SU-DHL-6 (cell line): Measurements from ENCODE around the gene ABCA12.

Experiments
- H2AFZ ChIP-seq: fragments of 200-600 bp; sonication (generic); 2 replicates; pipeline ENCODE4 v1.6.1; 2014; ENCODE audit warnings: low read depth, mild to moderate bottlenecking, moderate library complexity, mixed read lengths, antibody characterized with exemption, low read length; ENCODE audit not compliant: severe bottlenecking
- H3F3A ChIP-seq: fragments of 200-600 bp; shearing (Covaris generic); 2 replicates; pipeline ENCODE4 v1.6.0; 2016; ENCODE audit warnings: antibody characterized with exemption, mild to moderate bottlenecking; ENCODE audit not compliant: insufficient read depth
- H3K27ac ChIP-seq: fragments of 200-600 bp; sonication (generic); 2 replicates; pipeline ENCODE4 v1.5.1; 2016; ENCODE audit warnings: low read depth, mild to moderate bottlenecking, low read length, moderate library complexity, mixed read lengths
- H3K27me3 ChIP-seq: fragments of 200-600 bp; sonication (generic), shearing (Covaris generic); 2 replicates; pipeline ENCODE4 v1.6.0; 2014; ENCODE audit warnings: mild to moderate bottlenecking, low read length
- H3K36me3 ChIP-seq: fragments of 200-600 bp; sonication (generic); 2 replicates; pipeline ENCODE4 v1.6.1; 2014; ENCODE audit warnings: mild to moderate bottlenecking, low read length, mixed read lengths
- H3K4me2 ChIP-seq: fragments of 300-600, 200-600 bp; shearing (Covaris generic), sonication (generic); 2 replicates; pipeline ENCODE4 v1.6.0; 2014; ENCODE audit warnings: low read length, low read depth, mild to moderate bottlenecking; ENCODE audit not compliant: poor library complexity, severe bottlenecking
- H3K4me3 ChIP-seq: fragments of 200-600 bp; sonication (generic); 2 replicates; pipeline ENCODE4 v1.5.1; 2014; ENCODE audit warnings: antibody characterized with exemption, low read length, mild to moderate bottlenecking, mixed read lengths; ENCODE audit not compliant: insufficient read depth, poor library complexity, severe bottlenecking
- H3K79me2 ChIP-seq: fragments of 200-600 bp; sonication (generic); 2 replicates; pipeline ENCODE4 v1.6.1; 2014; ENCODE audit warnings: mild to moderate bottlenecking, low read length, moderate library complexity; ENCODE audit not compliant: insufficient read depth
- H3K9ac ChIP-seq: fragments of 200-600 bp; sonication (generic); 2 replicates; pipeline ENCODE4 v1.7.0; 2014; ENCODE audit warnings: mild to moderate bottlenecking, low read length
- H3K9me2 ChIP-seq: fragments of 200-600 bp; sonication (generic); replicated peaks from 2 replicates; pipeline ENCODE4 v1.6.1; 2014; ENCODE audit warnings: low read length; ENCODE audit not compliant: insufficient read depth
- H3K9me3 ChIP-seq: fragments of 200-600 bp; sonication (generic); 2 replicates; pipeline ENCODE4 v1.6.1; 2014; ENCODE audit warnings: low read length, mixed read lengths; ENCODE audit not compliant: insufficient read depth
- H4K20me1 ChIP-seq: fragments of 200-600 bp; sonication (generic); 2 replicates; pipeline ENCODE4 v1.6.1; 2014; ENCODE audit warnings: low read depth, mild to moderate bottlenecking, antibody characterized with exemption, low read length, moderate library complexity, mixed read lengths
- CTCF ChIP-seq: fragments of 200-600 bp; sonication (generic); IDR thresholded peaks from one replicate; pipeline ENCODE4 v1.5.1; 2017; ENCODE audit warnings: antibody characterized with exemption, mild to moderate bottlenecking, low read length, moderate library complexity; ENCODE audit not compliant: insufficient read depth, poor library complexity, severe bottlenecking
- EZH2phosphoT487 ChIP-seq: fragments of 200-600 bp; sonication (generic), shearing (Covaris generic); conservative IDR thresholded peaks from 2 replicates; pipeline ENCODE4 v1.6.1; 2018; ENCODE audit warnings: mild to moderate bottlenecking, antibody characterized with exemption, low read length, moderate library complexity, mixed read lengths

ABCA12 gene

DNA sequence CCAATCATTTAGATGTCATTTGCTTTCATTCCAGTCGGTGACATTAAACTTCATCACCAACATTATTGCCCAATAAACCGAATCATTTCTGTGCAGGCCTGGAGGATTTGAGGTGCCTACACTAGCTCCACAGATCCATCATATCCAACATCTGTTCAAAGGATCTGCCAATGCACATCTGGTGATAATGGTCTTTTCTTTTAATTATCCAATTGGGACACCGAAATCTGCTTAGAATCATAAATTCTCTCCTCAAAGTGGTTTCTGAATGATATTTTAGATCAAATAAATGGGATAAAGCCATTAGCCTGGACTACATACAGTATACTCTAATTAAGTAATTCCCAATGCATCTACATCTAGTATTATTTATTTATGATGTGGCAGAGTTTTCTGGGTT, 85.6 kb downstream of the ABCA12 start:
- Histone ChIP-seq H3K4me3 (no peak overlapping the region), H3K27me3 (no peaks in the 10 kb centered on the region), H3K9me3 (no peaks in the 10 kb centered on the region), H2AFZ (no peak overlapping the region), H3K79me2 (no peaks in the 10 kb centered on the region), H3K9ac (no peak overlapping the region), H3F3A (no peaks in the 10 kb centered on the region), H3K4me2 (no peak overlapping the region), H3K9me2 (no peaks in the 10 kb centered on the region), H4K20me1 (no peaks in the 10 kb centered on the region), H3K27ac (no peak overlapping the region), H3K36me3 (no peaks in the 10 kb centered on the region)
- TF ChIP-seq EZH2phosphoT487: no peak
- TF ChIP-seq CTCF: no peak

DNA sequence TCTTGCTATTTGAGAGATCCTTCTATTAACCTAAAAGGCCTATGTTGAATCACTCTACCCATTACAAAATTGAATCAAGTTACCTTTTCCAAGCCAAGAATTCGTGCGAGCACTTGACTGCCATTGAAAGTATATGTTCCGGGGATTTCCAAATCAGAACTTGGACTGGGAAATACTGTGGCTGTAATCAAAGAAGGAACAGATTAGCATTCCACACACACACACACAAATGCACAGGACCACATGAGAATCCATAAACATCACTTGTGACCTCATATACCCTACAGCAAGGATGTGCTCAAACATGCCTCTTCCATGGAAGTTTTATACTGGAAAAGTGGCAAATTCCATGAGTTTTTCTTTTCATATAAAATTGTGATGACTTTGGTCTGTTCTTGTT, 86.0 kb downstream of the ABCA12 start:
- no peak overlapping the region for H3K27ac ChIP-seq
- TF ChIP-seq EZH2phosphoT487 (no peak), CTCF (no peak)
- no peaks in the 10 kb centered on the region for H3K36me3 ChIP-seq
- H3K9ac ChIP-seq: no peak overlapping the region
- no peaks in the 10 kb centered on the region for H3K79me2 ChIP-seq
- no peak overlapping the region for H3K4me2 ChIP-seq
- H3K27me3 ChIP-seq: no peaks in the 10 kb centered on the region
- H3F3A ChIP-seq: no peaks in the 10 kb centered on the region
- H3K4me3 ChIP-seq: no peak overlapping the region
- H4K20me1 ChIP-seq: no peaks in the 10 kb centered on the region
- no peaks in the 10 kb centered on the region for H3K9me3 ChIP-seq
- H2AFZ ChIP-seq: no peak overlapping the region
- no peaks in the 10 kb centered on the region for H3K9me2 ChIP-seq

DNA sequence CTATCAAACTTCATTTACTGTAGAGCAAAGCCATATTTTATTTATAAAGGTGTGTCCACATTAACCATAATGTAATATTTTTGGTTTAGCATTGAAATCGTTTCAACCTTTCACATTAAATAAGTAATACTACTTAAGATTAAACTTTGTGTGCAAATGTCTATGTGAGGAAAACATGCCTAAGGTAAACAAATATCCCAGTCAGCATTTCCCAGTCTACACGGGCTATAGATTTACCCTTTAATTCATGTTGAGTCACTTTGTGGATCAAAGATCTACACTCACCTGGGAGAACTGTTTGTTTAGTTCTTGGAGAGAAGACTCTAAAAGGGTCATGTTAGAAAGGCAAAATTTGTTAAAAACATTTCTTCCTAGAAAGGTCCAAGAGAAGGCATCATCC, 89.1 kb downstream of the ABCA12 start:
- Histone ChIP-seq H4K20me1 (no peaks in the 10 kb centered on the region), H3K79me2 (no peaks in the 10 kb centered on the region), H3K9me2 (no peaks in the 10 kb centered on the region), H3K27me3 (no peaks in the 10 kb centered on the region), H3F3A (no peaks in the 10 kb centered on the region), H2AFZ (no peak overlapping the region), H3K4me2 (no peak overlapping the region), H3K4me3 (no peak overlapping the region), H3K9ac (no peak overlapping the region), H3K9me3 (no peaks in the 10 kb centered on the region), H3K36me3 (no peaks in the 10 kb centered on the region), H3K27ac (no peak overlapping the region)
- TF ChIP-seq EZH2phosphoT487: no peak
- no peak for TF ChIP-seq CTCF

DNA sequence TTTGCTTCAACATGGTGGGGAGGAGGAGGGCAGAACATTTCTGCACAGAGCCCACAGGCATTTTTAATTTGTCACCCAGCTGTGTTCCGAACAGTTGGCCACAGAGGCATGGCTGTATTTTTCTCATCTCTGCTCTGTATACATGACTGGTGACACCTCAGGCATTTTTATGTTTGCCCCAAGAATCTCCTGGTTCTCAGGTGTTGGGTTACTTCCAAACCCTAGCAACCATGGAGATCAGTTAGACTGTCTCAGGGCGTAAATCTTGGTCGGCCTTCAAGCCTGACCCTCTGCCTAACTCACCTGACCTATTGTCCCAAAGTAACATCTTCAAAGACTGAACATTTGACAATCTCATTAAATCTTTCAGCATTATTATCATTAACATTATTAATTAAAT, 100.0 kb downstream of the ABCA12 start:
- Histone ChIP-seq H3K79me2 (no peaks in the 10 kb centered on the region), H4K20me1 (no peaks in the 10 kb centered on the region), H3K9me3 (no peaks in the 10 kb centered on the region), H3F3A (no peaks in the 10 kb centered on the region), H3K9ac (no peak overlapping the region), H3K9me2 (no peaks in the 10 kb centered on the region), H3K36me3 (no peaks in the 10 kb centered on the region), H3K27ac (no peak overlapping the region), H3K4me2 (no peak overlapping the region), H3K27me3 (no peaks in the 10 kb centered on the region), H2AFZ (no peak overlapping the region), H3K4me3 (no peak overlapping the region)
- TF ChIP-seq EZH2phosphoT487: no peak
- TF ChIP-seq CTCF: no peak
